HepG2 (cell line): ENCODE measurements around the gene GTF3C5. TPM values are rescaled to one million over a fixed set of nuclear protein-coding genes. Genes with fewer than 3 reads are reported as not detected.
A peak's percentile ranks its signal among the peaks of the same experiment; 100 is the strongest.

Experiments used
- ATAC-seq: fragments of 200-7000 bp; cut with Tn5 transposase; 3 replicates; pipeline ENCODE4 v1.9.1; 2020; ENCODE audit warnings: mild to moderate bottlenecking, moderate library complexity
- BruUV-seq: library from RNA; stranded (reverse); fragments of 400-500 nt; replicated peaks from 2 replicates; lab custom pipeline; 2021; lab: Mats Ljungman, UMichigan
- CTCF ChIA-PET: fragments of 300-600 bp; formaldehyde crosslinking; extraction: SDS; loops from one replicate; lab custom pipeline; 2021; ENCODE audit warnings: low total read pairs, inconsistent platforms, low intra/inter-chr PET ratio; lab: Yijun Ruan, JAX
- POLR2A ChIA-PET: fragments of 350-600 bp; sonication (Branson Sonifier 250); formaldehyde crosslinking; loops from one replicate; lab custom pipeline; 2020; ENCODE audit warnings: antibody characterized with exemption, inconsistent platforms; lab: Yijun Ruan, JAX
- DNase-seq: peaks from one replicate; pipeline ENCODE4 v3.0.0-alpha.2; 2015; ENCODE audit warnings: low spot score
- FAIRE-seq: peaks from 3 replicates; lab custom pipeline; 2011; peaks lifted over from hg19 to GRCh38; lab: Jason Lieb, UNC
- H2AFZ ChIP-seq: one replicate; pipeline ENCODE4 v1.6.1; 2011; ENCODE audit warnings: low read length, inconsistent platforms
- H3K27ac ChIP-seq: fragments of 300-600 bp; 3 replicates; pipeline ENCODE4 v1.8.0; 2011; ENCODE audit warnings: mixed run types, mild to moderate bottlenecking, mixed read lengths, low read length, inconsistent platforms; ENCODE audit not compliant: insufficient read depth; ENCODE audit errors: extremely low read length
- H3K27me3 ChIP-seq, 2 experiments: fragments of 200-600 bp in 1 of 2; 2 replicates in 1 of 2; 3 replicates in 1 of 2; pipeline versions ENCODE4 v1.6.0 to v1.8.0; 2011; ENCODE audit warnings: low read length in 2 of 2, mild to moderate bottlenecking in 2 of 2, moderate library complexity in 2 of 2, inconsistent platforms in 1 of 2; ENCODE audit not compliant: insufficient read depth in 2 of 2, control insufficient read depth in 1 of 2
- H3K36me3 ChIP-seq, 2 experiments: fragments of 200-600 bp in 1 of 2; replicated peaks in 1 of 2; 2 replicates in 1 of 2; 3 replicates in 1 of 2; pipeline versions ENCODE4 v1.5.1 to v1.8.0; 2011; ENCODE audit warnings: low read length in 2 of 2, inconsistent platforms in 1 of 2; ENCODE audit not compliant: insufficient read depth in 2 of 2, control insufficient read depth in 1 of 2
- H3K4me1 ChIP-seq: 2 replicates; pipeline ENCODE4 v1.5.1; 2012; ENCODE audit warnings: low read length, inconsistent platforms; ENCODE audit not compliant: insufficient read depth
- H3K4me2 ChIP-seq: 2 replicates; pipeline ENCODE4 v1.6.0; 2011; ENCODE audit warnings: low read depth, low read length, inconsistent platforms
- H3K4me3 ChIP-seq, 3 experiments: fragments of 200-600 bp in 1 of 3; sonication (generic), shearing (Covaris generic) in 1 of 3; replicated peaks in 1 of 3; 2 replicates each; pipeline ENCODE4 v1.5.1; 2011 to 2016; ENCODE audit warnings: low read length in 3 of 3, inconsistent platforms in 2 of 3, low read depth in 2 of 3, mild to moderate bottlenecking in 2 of 3, control low read depth in 1 of 3, mixed read lengths in 1 of 3; ENCODE audit not compliant: insufficient read depth in 1 of 3
- H3K79me2 ChIP-seq: one replicate; pipeline ENCODE4 v1.6.1; 2011; ENCODE audit warnings: low read length, inconsistent platforms; ENCODE audit not compliant: insufficient read depth
- H3K9ac ChIP-seq: 2 replicates; pipeline ENCODE4 v1.6.0; 2011; ENCODE audit warnings: mild to moderate bottlenecking, low read depth, low read length, inconsistent platforms; ENCODE audit not compliant: insufficient read depth
- H3K9me3 ChIP-seq: 2 replicates; pipeline ENCODE4 v1.5.1; 2012; ENCODE audit warnings: mild to moderate bottlenecking, low read length
- H4K20me1 ChIP-seq: 2 replicates; pipeline ENCODE4 v1.6.0; 2011; ENCODE audit warnings: inconsistent platforms, mild to moderate bottlenecking, low read length, moderate library complexity; ENCODE audit not compliant: insufficient read depth
- CBX2 ChIP-seq, 2 experiments: fragments of 200-600 bp in 1 of 2; sonication (generic); formaldehyde crosslinking in 1 of 2; IDR thresholded peaks; 2 replicates each; pipeline versions ENCODE4 v1.7.0 to v1.8.1; 2018 to 2022; ENCODE audit warnings: low read depth in 2 of 2, low read length in 1 of 2, mild to moderate bottlenecking in 1 of 2, missing genetic modification reagents in 1 of 2
- MLXIP ChIP-seq: sonication (generic); formaldehyde crosslinking; IDR thresholded peaks from 2 replicates; pipeline ENCODE4 v1.9.0; 2021; ENCODE audit warnings: missing genetic modification reagents, borderline replicate concordance
- RARA ChIP-seq: IDR thresholded peaks from 2 replicates; pipeline ENCODE4 v1.6.1; 2016; ENCODE audit warnings: missing genetic modification reagents, missing compliant biosample characterization
- SIN3B ChIP-seq: fragments of 150-350 bp; IDR thresholded peaks from 2 replicates; pipeline ENCODE4 v1.6.1; 2014; ENCODE audit warnings: low read length
- ZBTB38 ChIP-seq: sonication (generic); formaldehyde crosslinking; IDR thresholded peaks from 2 replicates; pipeline ENCODE4 v1.5.1; 2020; ENCODE audit warnings: mild to moderate bottlenecking, missing genetic modification reagents
- ZKSCAN8 ChIP-seq: IDR thresholded peaks from 2 replicates; pipeline ENCODE4 v1.6.1; 2016; ENCODE audit warnings: borderline replicate concordance, missing genetic modification reagents, missing compliant biosample characterization
- ZNF235 ChIP-seq: sonication (generic); formaldehyde crosslinking; IDR thresholded peaks from 2 replicates; pipeline ENCODE4 v1.8.1; 2023; ENCODE audit warnings: mild to moderate bottlenecking, missing genetic modification reagents, borderline replicate concordance
- ZNF501 ChIP-seq: sonication (generic); formaldehyde crosslinking; IDR thresholded peaks from 2 replicates; pipeline ENCODE4 v1.5.1; 2020; ENCODE audit warnings: mild to moderate bottlenecking, moderate library complexity, missing genetic modification reagents
- WGBS: methylation state at CpG from one replicate; pipeline ENCODE4 v1.1.6; 2017; ENCODE audit warnings: low lambda C conversion rate; 5-methylcytosine and 5-hydroxymethylcytosine counted together
- in situ Hi-C: cut with HindIII; loops from 2 replicates; pipeline ENCODE4 v1.10.0; 2017; ENCODE audit warnings: low pct_unique_long_range_greater_than_20kb; ENCODE audit not compliant: extremely low pct_ligation_motif_present
- intact Hi-C: fragments of 100-400 bp; cut with micrococcal nuclease; formaldehyde crosslinking; loops from one replicate; pipeline ENCODE4 v1.10.0; 2022; ENCODE audit not compliant: unreplicated experiment
- polyA plus RNA-seq, 8 experiments: library from polyadenylated mRNA; depleted of rRNA in 3 of 8; stranded (reverse) in 7 of 8; unstranded in 1 of 8; fragments of >200 nt; fragmentation: Illumina TruSeq in 4 of 8; extraction: Trizol in 4 of 8; gene quantifications; 2 replicates each; pipeline versions ENCODE4 v1.2.1 to v1.2.3, GENCODE V29; 2011 to 2016; ENCODE audit warnings: low read depth in 4 of 8, missing spikeins in 1 of 8, mixed read lengths in 1 of 8; ENCODE audit not compliant: insufficient read depth in 1 of 8
- total RNA-seq, 5 experiments: library from RNA; depleted of rRNA; stranded (reverse); fragments of >200 nt; fragmentation: Illumina TruSeq; extraction: Trizol; gene quantifications; 2 replicates each; pipeline ENCODE4 v1.2.3, GENCODE V29; 2016; ENCODE audit warnings: low read depth in 1 of 5

GTF3C5 gene
- total and polyA plus RNA-seq, 2 of the 13 experiments (the other 11 are each of a cell fraction or from before 2014, with no cell fraction given), result 66.9 to 92.6 TPM

- in situ Hi-C loops (no loop called here), intact Hi-C loops (no loop called here)
- Histone ChIP-seq H3K9me3 (no peaks in the 10 kb centered on the region), H3K9ac (peak overlapping the region; percentile 92), H2AFZ (no peak overlapping the region), H3K27ac (peak overlapping the region; percentile 85), H3K36me3 (peaks cover 2 to 12% of the 10 kb centered on the region in 2 experiments; a peak in 4 of 5 replicates), H3K79me2 (peaks cover 58% of the 10 kb centered on the region), H3K27me3 (no peaks in the 10 kb centered on the region; a peak in 1 of 5 replicates), H4K20me1 (peaks cover 4% of the 10 kb centered on the region; the same call in 1 of the 2 replicates), H3K4me2 (peak overlapping the region; percentile 95), H3K4me1 (peaks cover 42% of the 10 kb centered on the region), H3K4me3 (peak overlapping the region; percentile 90 to 99 (median 99))
- WGBS, result 51% methylated on average over 10 of the region's 10 CpGs
- POLR2A ChIA-PET, result interaction anchor here (0.8 to 2.3 kb wide), 14 partner anchors 10 to 676 kb away, joined by 3 to 27 read pairs (median 6); partner anchors contain the start of genes SETX and TSC1
- ATAC-seq (no peak), FAIRE-seq (no peak), DNase-seq (no peak)
- TF ChIP-seq RARA (CRISPR knock-in tag) (no peak), ZNF235 (CRISPR knock-in tag) (0 out of 2 replicates have a peak, but pooled peaks have one; percentile 12), ZBTB38 (CRISPR knock-in tag) (peak; percentile 13; the same call in 1 of the 2 replicates)
- CTCF ChIA-PET, result no interaction called here
- BruUV-seq, result no TSS peak
Measured at GRCh38 chr9:133031496-133031911, 707 bp downstream of the GTF3C5 start.

- no TSS peak for BruUV-seq
- H2AFZ ChIP-seq, result no peak overlapping the region
- no peaks in the 10 kb centered on the region for H3K9me3 ChIP-seq
- H3K9ac ChIP-seq, result peak overlapping the region; percentile 92; the same call in 1 of the 2 replicates
- in situ Hi-C loops (no loop called here), intact Hi-C loops (no loop called here)
- FAIRE-seq (no peak), DNase-seq (no peak), ATAC-seq (no peak)
- peak overlapping the region in 2 of 3 experiments; percentile 90 to 99; a peak in 3 of 6 replicates for H3K4me3 ChIP-seq
- peaks cover 42% of the 10 kb centered on the region for H3K4me1 ChIP-seq
- H3K79me2 ChIP-seq, result peaks cover 64% of the 10 kb centered on the region
- peaks cover 4 to 12% of the 10 kb centered on the region in 2 experiments; a peak in 4 of 5 replicates for H3K36me3 ChIP-seq
- ChIA-PET POLR2A (no interaction called here), CTCF (no interaction called here)
- H4K20me1 ChIP-seq, result peaks cover 4% of the 10 kb centered on the region; the same call in 1 of the 2 replicates
- peak overlapping the region; percentile 95 for H3K4me2 ChIP-seq
- no peak overlapping the region for H3K27ac ChIP-seq
- whole genome bisulfite sequencing, result 97% methylated on average over 10 of the region's 10 CpGs
- no peaks in the 10 kb centered on the region; a peak in 1 of 5 replicates for H3K27me3 ChIP-seq
- TF ChIP-seq ZNF501 (CRISPR knock-in tag), result no peak
- no peak for TF ChIP-seq SIN3B
- TF ChIP-seq MLXIP (CRISPR knock-in tag), result no peak
- TF ChIP-seq RARA (CRISPR knock-in tag), result no peak
- TF ChIP-seq ZKSCAN8 (CRISPR knock-in tag), result no peak
- TF ChIP-seq CBX2 (IDR thresholded peaks at IDR 0.05; ENCODE audit: low read depth, low read length), result no peak
- no peak for TF ChIP-seq CBX2 (CRISPR knock-in tag; IDR thresholded peaks at IDR 0.05; ENCODE audit: low read depth)
Measured at GRCh38 chr9:133032171-133032570, 1.4 kb downstream of the GTF3C5 start.
